VCaP (cell line): ENCODE data around the gene COL4A3.
A peak's percentile ranks its signal among the peaks of the same experiment; 100 is the strongest.

Source experiments
- H3K27ac ChIP-seq: fragments of 450-650 bp; 2 replicates; pipeline ENCODE4 v1.5.1; 2017
- TF ChIP-seq, protein P1 (sequence below): fragments of 450-650 bp; conservative IDR thresholded peaks from 2 replicates; pipeline ENCODE4 v1.5.1; 2017; ENCODE audit warnings: mild to moderate bottlenecking, moderate library complexity

Gene COL4A3

DNA sequence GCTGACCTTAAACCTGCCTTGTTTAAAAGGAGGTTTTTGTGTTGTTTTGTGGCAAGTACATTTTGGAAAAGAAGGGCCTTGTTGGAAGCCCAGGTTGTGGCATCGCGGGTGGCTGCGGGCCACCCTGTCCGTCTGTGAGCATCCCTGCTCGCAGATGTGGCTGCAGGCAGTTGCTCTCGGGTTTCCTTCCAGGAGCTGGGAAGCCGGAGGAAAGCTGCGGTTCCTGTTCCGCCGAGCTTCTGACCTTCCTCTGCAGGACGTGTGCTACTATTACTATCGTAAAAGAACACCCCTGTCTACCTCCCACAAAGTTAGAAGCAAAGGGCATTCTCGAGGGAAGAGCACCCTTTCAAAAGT is 161.4 kb downstream of the COL4A3 start:
- TF ChIP-seq, protein P1, sequence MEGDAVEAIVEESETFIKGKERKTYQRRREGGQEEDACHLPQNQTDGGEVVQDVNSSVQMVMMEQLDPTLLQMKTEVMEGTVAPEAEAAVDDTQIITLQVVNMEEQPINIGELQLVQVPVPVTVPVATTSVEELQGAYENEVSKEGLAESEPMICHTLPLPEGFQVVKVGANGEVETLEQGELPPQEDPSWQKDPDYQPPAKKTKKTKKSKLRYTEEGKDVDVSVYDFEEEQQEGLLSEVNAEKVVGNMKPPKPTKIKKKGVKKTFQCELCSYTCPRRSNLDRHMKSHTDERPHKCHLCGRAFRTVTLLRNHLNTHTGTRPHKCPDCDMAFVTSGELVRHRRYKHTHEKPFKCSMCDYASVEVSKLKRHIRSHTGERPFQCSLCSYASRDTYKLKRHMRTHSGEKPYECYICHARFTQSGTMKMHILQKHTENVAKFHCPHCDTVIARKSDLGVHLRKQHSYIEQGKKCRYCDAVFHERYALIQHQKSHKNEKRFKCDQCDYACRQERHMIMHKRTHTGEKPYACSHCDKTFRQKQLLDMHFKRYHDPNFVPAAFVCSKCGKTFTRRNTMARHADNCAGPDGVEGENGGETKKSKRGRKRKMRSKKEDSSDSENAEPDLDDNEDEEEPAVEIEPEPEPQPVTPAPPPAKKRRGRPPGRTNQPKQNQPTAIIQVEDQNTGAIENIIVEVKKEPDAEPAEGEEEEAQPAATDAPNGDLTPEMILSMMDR = no peak
- peak overlapping the region; percentile 95 for H3K27ac ChIP-seq

DNA sequence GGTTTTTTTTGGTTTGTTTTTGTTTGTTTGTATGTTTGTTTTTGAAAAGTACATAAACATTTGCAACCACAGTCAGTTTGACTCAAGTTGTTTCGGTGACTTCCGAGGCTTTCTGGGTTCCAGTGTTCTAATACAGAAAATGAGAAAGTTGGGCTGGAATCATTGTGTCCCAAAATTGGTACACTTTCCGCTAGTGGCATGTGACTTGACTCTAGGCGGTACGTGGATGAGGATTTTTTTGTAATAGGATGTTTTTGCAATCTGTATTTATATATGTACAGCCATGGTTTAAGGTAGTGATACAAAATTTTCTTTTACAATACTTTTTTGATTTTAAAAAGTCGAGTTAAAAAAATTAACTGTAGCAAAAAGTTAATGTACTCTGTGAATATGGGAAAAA is 162.4 kb downstream of the COL4A3 start:
- H3K27ac ChIP-seq = peak overlapping the region; percentile 95
- TF ChIP-seq, protein P1 = no peak

DNA sequence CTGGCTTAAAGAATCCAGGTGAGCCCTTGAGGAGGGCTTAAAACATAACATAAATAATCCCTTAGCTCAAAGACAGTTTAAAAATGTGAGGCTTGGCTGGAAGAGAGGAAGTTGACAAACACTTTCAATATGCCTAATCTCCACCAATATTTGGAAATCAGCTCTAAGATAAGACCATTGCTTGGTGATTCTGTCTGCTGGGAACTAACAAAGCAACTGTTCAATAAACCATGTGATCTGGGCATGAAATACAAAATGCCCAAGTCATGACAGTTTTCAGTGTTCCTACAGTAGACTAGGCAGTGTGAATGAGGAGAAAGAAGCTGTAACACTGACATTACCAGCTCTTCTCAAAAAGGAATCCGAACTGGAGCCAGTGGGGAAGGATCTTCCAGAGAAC is 171.3 kb downstream of the COL4A3 start:
- TF ChIP-seq, protein P1 = no peak
- H3K27ac ChIP-seq = no peak overlapping the region

DNA sequence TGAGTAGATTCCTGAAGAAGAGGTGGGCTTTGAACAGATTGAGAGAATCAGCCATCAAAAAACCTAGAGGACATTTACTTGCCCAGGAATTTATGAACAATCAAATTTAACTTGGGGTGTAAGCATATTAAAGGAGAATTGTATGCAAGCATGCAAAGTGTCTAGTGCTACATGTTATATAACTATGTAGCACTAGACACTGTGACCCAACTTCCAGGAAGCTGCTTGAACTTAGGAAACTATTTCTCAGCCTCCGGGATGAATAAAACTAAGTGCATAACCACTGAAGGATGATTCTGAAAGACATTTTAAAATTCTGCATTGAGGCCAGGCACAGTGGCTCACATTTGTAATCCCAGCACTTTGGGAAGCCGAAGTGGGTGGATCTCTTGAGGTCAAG is 173.0 kb downstream of the COL4A3 start:
- TF ChIP-seq, protein P1 = no peak
- no peak overlapping the region for H3K27ac ChIP-seq

DNA sequence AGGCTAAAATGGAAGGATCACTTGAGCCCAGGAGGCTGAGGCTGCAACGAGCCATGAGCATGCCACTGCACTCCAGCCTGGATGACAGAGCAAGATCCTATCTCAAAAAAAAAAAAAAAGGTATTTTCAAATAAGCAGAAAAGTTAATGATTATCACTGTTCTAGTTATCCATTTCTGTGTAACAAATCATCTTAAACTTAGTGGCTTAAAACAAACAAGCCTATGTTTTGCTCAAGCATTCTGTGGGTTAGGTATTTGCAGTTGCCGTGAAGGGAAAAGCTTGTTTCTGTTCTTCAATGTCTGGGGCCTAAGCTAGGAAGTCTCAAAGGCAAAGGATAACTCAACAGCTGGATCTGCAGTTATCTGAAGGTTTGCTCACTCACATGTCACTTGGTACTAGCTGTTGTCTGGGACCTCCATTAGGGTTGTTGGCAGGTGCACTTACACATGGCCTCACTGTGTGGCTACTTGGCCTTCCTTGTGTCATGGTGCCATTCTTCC is 174.7 kb downstream of the COL4A3 start:
- TF ChIP-seq, protein P1 = no peak

DNA sequence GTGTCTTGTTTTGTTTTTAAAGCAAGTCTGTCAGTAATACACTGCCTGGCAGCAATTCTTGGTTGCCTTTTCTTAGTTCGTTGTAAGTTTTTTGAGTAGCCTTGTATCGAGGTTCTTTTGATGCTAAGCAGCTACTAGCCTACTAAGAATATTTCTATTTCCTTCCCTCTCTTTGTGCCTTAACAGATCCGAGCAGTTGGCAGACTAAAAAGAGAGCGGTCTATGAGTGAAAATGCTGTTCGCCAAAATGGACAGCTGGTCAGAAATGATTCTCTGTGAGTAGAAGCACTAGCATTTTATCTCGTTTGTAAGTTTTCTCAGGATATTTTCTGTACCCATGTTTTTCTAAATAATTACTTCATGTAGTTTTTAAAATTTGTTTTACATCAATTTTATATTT is 175.7 kb downstream of the COL4A3 start:
- TF ChIP-seq, protein P1 = no peak
- no peak overlapping the region for H3K27ac ChIP-seq

More for the DNA sequence above, 174.7 kb downstream of the COL4A3 start:
- no peak overlapping the region for H3K27ac ChIP-seq

DNA sequence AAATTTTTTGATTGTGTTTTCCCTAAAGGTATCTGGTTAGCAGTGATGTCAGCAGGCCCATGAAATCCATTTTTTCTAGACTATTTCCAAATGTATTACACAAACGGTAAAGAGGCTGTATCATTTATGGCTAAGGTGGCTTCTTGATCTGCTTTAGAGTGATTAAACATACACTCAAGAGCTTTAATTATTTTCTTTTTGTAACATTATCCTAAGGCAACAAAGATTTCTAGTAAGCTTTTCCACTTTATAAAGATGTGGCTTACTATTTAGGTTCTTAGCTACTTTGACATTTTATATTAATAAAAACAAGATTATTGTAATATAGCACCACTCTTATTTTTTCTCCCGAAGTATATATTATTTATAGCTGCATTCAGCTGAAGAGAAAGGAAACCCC is 177.1 kb downstream of the COL4A3 start:
- TF ChIP-seq, protein P1 = no peak
- no peak overlapping the region for H3K27ac ChIP-seq

DNA sequence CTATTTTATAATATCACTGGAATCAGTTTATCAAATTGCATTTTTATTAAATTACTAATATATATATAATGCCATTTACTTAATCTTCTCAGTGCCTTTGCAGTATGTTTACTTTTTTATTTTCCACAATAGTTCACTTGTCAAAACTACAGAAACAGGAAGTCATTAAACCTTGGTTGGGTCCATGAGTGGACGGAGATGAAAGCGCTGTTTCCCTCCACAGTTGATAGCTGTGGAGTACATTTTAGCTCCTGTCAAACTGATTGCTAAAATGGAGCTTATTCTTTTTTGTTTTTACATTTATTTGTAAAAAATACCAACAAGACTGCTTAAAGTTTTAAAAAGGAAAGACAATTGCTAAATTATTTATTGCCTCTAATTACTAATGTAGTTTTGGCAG is 179.8 kb downstream of the COL4A3 start:
- TF ChIP-seq, protein P1 = no peak
- no peak overlapping the region for H3K27ac ChIP-seq
